Ramos (cell line): Measurements from ENCODE around the gene CYS1.
"Not testable (repeated sequence)": the region's sequence is repeated elsewhere in the genome, so short reads cannot be mapped to it uniquely, and the experiment has no call there.

Source experiments
- in situ Hi-C: fragments of 300-500 bp; cut with MboI; formaldehyde crosslinking; loops from one replicate; pipeline ENCODE4 v1.14.3; 2022; ENCODE audit warnings: low sequenced_read_pairs; ENCODE audit not compliant: unreplicated experiment

Gene CYS1

GRCh38 chr2:10034333-10035052 lies 45.7 kb downstream of the CYS1 start:
- in situ Hi-C loops: no loop called here

- in situ Hi-C loops: no loop called here
These were observed 46.8 kb downstream of the CYS1 start for GRCh38 chr2:10033251-10034006.

- in situ Hi-C loops: no loop called here
These were observed 47.5 kb downstream of the CYS1 start for GRCh38 chr2:10032746-10033105.

- in situ Hi-C loops: no loop called here
These were observed 48.1 kb downstream of the CYS1 start for GRCh38 chr2:10031886-10032745.

GRCh38 chr2:10030798-10031197 lies 49.4 kb downstream of the CYS1 start:
- in situ Hi-C loops: not testable (repeated sequence)

- in situ Hi-C loops: no loop called here
These were observed 49.9 kb downstream of the CYS1 start for GRCh38 chr2:10030311-10030736.

GRCh38 chr2:10029875-10030223 lies 50.4 kb downstream of the CYS1 start:
- in situ Hi-C loops: no loop called here

GRCh38 chr2:10028988-10029874 lies 51.0 kb downstream of the CYS1 start:
- in situ Hi-C loops: no loop called here

GRCh38 chr2:10028407-10028987 lies 51.7 kb downstream of the CYS1 start:
- in situ Hi-C loops: no loop called here

GRCh38 chr2:10027660-10028330 lies 52.4 kb downstream of the CYS1 start:
- in situ Hi-C loops: no loop called here

- in situ Hi-C loops: no loop called here
These were observed 53.2 kb downstream of the CYS1 start for GRCh38 chr2:10026940-10027569.

GRCh38 chr2:10022966-10023662 lies 57.1 kb downstream of the CYS1 start:
- in situ Hi-C loops: no loop called here

- in situ Hi-C loops: no loop called here
These were observed 57.8 kb downstream of the CYS1 start for GRCh38 chr2:10022445-10022844.

- in situ Hi-C loops: no loop called here
These were observed 58.2 kb downstream of the CYS1 start for GRCh38 chr2:10022041-10022421.

- in situ Hi-C loops: no loop called here
These were observed 60.4 kb downstream of the CYS1 start for GRCh38 chr2:10019602-10020400.

- in situ Hi-C loops: no loop called here
These were observed 61.0 kb downstream of the CYS1 start for GRCh38 chr2:10019174-10019573.

GRCh38 chr2:10017313-10017941 lies 62.8 kb downstream of the CYS1 start:
- in situ Hi-C loops: no loop called here
